Measurements from ENCODE around the gene ADCY5.
"Not testable (repeated sequence)": the region's sequence is repeated elsewhere in the genome, so short reads cannot be mapped to it uniquely, and the experiment has no call there.

ADCY5 gene

DNA sequence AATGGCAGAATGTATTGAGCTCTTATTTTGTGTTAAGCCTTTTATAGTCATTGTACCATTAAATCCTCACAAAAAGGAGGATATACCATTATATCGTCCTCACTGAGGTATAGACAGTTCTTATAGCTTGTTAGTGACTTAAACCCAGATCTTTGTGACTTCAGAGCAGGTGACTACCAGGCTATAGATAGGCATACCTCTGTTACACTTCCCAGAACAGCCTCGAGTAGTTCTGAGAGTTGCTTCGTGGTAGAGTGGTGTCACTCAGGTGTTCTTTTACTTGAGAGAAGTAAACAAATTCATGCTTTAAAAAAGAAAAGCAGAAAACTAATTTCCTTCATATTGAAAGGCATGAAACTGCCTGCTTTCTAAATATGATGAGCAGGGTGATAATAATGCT lies 187.2 kb downstream of the ADCY5 start:
- no peak for DNase-seq (ENCODE audit: low spot score)

DNA sequence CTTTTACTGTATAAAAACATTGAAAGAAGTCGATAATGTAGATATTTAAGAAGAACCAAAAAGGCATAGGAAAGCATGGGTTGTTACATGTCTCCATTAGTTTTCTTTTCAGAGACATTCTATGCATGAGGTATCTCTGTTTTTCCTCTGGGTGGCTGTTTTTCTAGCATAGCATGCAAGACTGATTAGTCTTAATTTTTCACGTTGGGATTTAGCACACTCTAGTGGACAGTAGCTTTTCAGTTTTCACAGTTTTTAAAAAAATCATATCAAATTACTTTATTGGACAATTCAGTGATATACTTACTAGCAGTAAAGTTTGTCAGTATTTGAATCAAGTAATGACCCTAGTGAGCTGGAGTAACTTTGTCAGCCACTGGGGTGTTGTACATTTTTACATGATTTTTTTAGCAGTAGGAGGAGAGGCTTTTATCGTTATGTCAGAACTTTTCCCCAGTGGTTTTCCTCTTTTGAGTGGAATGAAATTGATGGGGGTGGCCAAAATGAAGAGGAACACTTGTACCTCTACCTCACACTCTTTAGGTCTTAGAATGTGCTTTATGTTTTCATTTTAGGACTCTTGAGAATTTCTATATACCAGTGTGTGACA lies 190.0 kb downstream of the ADCY5 start:
- DNase-seq (ENCODE audit: low spot score): peak; percentile 40

DNA sequence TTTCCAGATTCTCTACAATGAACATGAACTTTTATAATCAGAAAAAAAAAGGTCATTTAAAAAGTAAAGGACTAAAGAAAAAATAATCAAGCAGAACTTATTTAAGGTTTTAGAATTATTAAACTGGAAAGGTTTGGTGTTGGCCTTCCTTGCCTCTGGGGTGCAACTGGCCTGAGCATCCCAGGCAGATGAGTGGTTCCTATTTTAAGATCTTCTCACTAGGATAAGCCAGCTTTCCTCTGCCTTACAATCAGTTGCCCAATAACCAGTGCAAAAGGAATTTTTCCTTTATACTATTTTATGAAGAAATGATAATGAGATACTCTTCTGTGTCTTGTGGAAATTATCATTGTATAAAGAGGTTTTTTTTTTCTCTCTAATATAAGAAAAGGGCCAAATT lies 190.5 kb downstream of the ADCY5 start:
- DNase-seq (ENCODE audit: low spot score): no peak

DNA sequence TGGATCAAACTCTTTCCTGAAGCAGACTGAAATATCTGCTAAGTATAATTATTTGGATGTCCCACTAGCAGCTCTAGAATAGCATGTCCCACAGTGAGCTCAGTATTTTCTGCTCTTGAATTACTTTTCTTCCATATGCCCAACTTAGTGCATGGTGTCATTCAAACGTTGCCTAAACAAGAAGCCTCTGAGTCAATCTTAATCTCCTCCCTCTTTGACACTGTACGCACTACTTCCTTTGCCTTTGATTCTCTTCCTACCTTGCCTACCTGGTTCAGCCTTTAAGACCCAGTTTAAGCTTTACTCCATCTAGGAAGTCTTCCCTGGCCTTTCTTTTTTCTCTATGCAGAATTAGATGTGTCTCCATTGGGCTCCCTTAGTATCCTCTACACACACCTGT lies 192.6 kb downstream of the ADCY5 start:
- no peak for DNase-seq (ENCODE audit: low spot score)

DNA sequence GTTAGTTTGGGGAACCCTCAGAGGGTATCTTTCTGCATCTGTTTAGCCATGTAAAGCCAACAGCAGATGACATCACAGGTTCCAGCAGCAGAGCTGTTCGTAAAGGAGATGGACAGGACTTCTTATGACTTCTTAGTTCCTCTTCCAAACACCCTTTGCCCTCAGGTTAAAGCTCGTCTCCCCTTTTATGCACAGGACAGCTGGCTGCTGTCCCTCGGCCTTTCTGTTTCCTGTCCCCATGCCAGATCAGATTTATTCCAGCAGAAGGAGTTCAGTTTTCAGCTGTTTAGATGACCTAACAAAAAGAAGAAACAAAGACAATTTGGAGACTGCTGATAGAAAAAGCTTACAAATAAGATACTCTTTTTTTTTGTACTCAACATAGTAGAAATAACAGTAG lies 202.0 kb downstream of the ADCY5 start:
- no peak for DNase-seq (ENCODE audit: low spot score)

DNA sequence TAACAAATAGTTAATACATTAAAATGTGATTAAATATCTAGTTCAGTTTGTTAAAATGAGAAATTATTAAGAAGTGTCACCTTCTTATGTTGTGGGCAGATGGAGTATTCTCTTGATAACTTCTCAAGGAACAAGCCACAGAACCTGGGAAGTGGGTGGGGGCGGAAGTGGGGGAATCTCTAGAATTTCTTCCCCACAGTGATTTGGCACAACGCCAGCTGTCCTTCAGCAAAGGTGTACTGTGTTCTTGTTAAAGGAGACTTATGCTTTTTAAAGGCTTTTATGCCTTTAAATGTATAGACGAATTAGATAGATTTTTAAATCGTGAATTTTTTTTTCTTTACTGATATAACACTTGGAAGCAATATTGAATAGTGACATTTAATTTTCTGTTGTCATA lies 204.8 kb downstream of the ADCY5 start:
- DNase-seq (ENCODE audit: low spot score): no peak

DNA sequence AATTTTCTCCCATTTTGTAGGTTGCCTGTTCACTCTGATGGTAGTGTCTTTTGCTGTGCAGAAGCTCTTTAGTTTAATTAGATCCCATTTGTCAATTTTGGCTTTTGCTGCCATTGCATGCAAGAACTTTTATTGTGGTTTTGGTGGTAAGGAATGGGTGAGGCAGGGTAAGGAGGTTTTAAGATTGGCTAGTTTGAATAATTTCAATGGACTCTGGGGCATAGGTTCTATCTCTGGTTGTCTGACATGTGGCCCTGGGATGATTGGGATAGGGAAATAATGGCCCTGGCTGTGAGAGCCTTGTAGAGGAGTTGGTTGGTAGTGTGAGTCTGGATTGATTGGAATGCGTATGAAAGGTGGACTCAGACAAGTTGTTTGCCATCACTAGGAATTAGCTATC lies 209.1 kb downstream of the ADCY5 start:
- no peak for DNase-seq (ENCODE audit: low spot score)

DNA sequence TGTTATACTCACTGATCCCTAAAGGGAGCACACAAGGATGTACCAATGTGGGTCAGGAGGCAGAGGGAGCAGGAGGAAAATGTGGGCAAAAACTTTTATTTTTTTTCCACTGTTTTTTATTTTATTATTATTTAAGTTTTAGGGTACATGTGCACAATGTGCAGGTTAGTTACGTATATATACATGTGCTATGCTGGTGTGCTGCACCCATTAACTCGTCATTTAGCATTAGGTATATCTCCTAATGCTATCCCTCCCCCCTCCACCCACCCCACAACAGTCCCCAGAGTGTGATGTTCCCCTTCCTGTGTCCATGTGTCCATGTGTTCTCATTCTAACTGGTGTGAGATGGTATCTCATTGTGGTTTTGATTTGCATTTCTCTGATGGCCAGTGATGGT lies 209.7 kb downstream of the ADCY5 start:
- DNase-seq (ENCODE audit: low spot score): not testable (repeated sequence)

DNA sequence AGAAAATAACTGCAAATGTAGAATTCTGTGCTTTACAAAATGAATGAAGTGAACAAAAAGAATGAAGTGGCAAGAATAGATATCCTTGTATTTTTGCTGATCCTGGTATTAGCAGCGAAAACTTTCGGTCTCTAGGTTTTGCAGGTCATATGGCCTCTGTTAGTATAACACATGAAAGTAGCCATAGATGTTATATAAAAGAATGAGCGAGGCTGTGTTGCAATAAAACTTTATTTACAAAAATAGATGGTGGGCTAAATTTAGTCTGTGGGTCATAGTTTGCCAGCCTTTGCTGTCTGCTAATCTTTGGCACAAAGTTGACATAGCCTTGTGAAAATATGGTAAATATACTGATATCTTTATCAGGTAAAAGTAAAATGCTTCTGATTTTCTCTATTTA lies 212.0 kb downstream of the ADCY5 start:
- no peak for DNase-seq (ENCODE audit: low spot score)
